Upper lobe of left lung (tissue), 4 donors: ENCODE measurements around the gene RNF150.

Experiments used
- CTCF ChIP-seq, 6 experiments: fragments of 450-650 bp in 4 of 6; fragments of 200-600 bp in 2 of 6; sonication (generic) in 2 of 6; IDR thresholded peaks; one replicate each; pipeline ENCODE4 v1.5.1; 2016 to 2019; ENCODE audit warnings: antibody characterized with exemption in 6 of 6
- POLR2A ChIP-seq, 4 donors: fragments of 450-650 bp; IDR thresholded peaks; one replicate each; pipeline ENCODE4 v1.5.1; 2016 to 2017; ENCODE audit warnings: antibody characterized with exemption in 4 of 4, mild to moderate bottlenecking in 2 of 4

- TF ChIP-seq CTCF (IDR thresholded peaks at IDR 0.05) = no peak
- TF ChIP-seq POLR2A (IDR thresholded peaks at IDR 0.05) = no peak
Observed at GRCh38 chr4:140995058-140995457, 138.2 kb downstream of the RNF150 start.
